HG02588 (cell line): ENCODE measurements around the gene SCN3B.
"Not testable (repeated sequence)": the region's sequence is repeated elsewhere in the genome, so short reads cannot be mapped to it uniquely, and the experiment has no call there.

Source experiments
- ATAC-seq: cut with Tn5 transposase; IDR thresholded peaks from one replicate; pipeline ENCODE4 v1.9.1; 2021; ENCODE audit warnings: mild to moderate bottlenecking, moderate library complexity; ENCODE audit not compliant: unreplicated experiment

SCN3B gene

GRCh38 chr11:123654566-123655081, at the start of gene SCN3B:
TSS of gene SCN3B (minus strand) at chr11:123654624. CDS start at chr11:123653801, 823 bp downstream.
- no peak for ATAC-seq

- ATAC-seq = no peak
These were observed 48.3 kb upstream of the SCN3B start for GRCh38 chr11:123702696-123703095.

GRCh38 chr11:123702139-123702538, 47.7 kb upstream of the SCN3B start:
- no peak for ATAC-seq

GRCh38 chr11:123700772-123701171, 46.3 kb upstream of the SCN3B start:
- no peak for ATAC-seq

- no peak for ATAC-seq
These were observed 44.2 kb upstream of the SCN3B start for GRCh38 chr11:123698546-123699127.

GRCh38 chr11:123696183-123696582, 41.8 kb upstream of the SCN3B start:
- ATAC-seq = no peak

GRCh38 chr11:123695231-123695630, 40.8 kb upstream of the SCN3B start:
- ATAC-seq = no peak

GRCh38 chr11:123694551-123694950, 40.1 kb upstream of the SCN3B start:
- no peak for ATAC-seq

GRCh38 chr11:123692961-123693360, 38.5 kb upstream of the SCN3B start:
- ATAC-seq = no peak

GRCh38 chr11:123690485-123690884, 36.1 kb upstream of the SCN3B start:
- ATAC-seq = no peak

- no peak for ATAC-seq
These were observed 30.2 kb upstream of the SCN3B start for GRCh38 chr11:123684601-123685000.

- no peak for ATAC-seq
These were observed 29.2 kb upstream of the SCN3B start for GRCh38 chr11:123683428-123684170.

- ATAC-seq = no peak
These were observed 28.4 kb upstream of the SCN3B start for GRCh38 chr11:123682696-123683410.

- no peak for ATAC-seq
These were observed 26.6 kb upstream of the SCN3B start for GRCh38 chr11:123681030-123681429.

GRCh38 chr11:123678246-123678645, 23.8 kb upstream of the SCN3B start:
- ATAC-seq = no peak

GRCh38 chr11:123677510-123677909, 23.1 kb upstream of the SCN3B start:
- ATAC-seq = no peak

- no peak for ATAC-seq
These were observed 19.9 kb upstream of the SCN3B start for GRCh38 chr11:123674297-123674696.

GRCh38 chr11:123672568-123672967, 18.1 kb upstream of the SCN3B start:
- ATAC-seq = no peak

- ATAC-seq = no peak
These were observed 17.1 kb upstream of the SCN3B start for GRCh38 chr11:123671534-123671933.

- no peak for ATAC-seq
These were observed 15.7 kb upstream of the SCN3B start for GRCh38 chr11:123670081-123670480.

- ATAC-seq = no peak
These were observed 10.9 kb upstream of the SCN3B start for GRCh38 chr11:123665306-123665705.

GRCh38 chr11:123659965-123660364, 5.5 kb upstream of the SCN3B start:
- not testable (repeated sequence) for ATAC-seq
